ENCODE measurements around the gene GJA5. TPM values are rescaled to one million over a fixed set of nuclear protein-coding genes. Genes with fewer than 3 reads are reported as not detected.

Gene GJA5
- not detected for total RNA-seq

DNA sequence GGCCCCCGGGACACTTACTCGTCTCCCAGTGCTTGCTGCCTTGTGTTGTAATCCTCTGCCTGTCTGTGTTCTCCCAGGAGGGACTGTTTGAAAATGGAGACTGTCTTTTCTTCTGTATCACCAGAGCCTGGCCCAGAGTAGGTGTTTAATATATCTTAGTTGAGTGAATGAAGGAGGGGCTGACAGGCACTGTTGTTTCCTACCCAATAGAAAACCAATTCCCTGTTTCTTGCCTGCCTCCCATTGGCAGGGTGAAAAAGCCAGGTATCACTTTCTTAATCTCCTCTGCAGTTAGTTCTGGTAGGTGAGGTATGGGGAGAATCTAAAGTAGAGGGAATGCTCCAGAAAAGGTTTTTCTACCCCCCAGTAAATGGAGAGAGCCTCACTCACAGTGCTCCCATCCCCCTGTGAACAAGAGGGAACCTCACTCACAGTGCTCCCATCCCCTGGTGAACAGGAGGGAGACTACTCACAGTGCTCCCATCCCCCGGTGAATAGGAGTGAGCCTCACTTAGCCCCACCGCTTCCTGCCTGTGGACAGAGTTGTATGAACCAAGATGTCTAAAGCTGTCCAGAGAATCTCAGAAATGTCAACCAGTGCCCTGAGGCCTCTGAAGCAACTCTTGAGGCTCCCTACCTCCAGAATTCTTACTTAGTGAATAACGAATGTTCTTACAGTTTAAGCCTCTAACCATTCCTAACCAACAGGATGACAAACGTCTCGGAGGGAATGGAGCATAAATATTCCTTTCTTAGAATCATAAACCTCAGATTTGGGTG, at the start of gene GJA5:
TSS of gene GJA5 (minus strand) at position 122 of the 780 bp plus-strand sequence. CDS start 1,364 bp downstream, outside the sequence.
- H3K36me3 Mint-ChIP-seq (ENCODE audit: low read depth), result no peaks in the 10 kb centered on the region
- H3K4me1 Mint-ChIP-seq, result peaks cover 25% of the 10 kb centered on the region
- no peak for DNase-seq
- no peak within 1 kb of the TSS for H3K4me3 Mint-ChIP-seq
- CTCF ChIA-PET, result interaction anchor here (0.7 kb wide), 1 partner anchor 15 kb away, joined by 3 read pairs; no protein-coding TSS in a partner anchor
- no peak for ATAC-seq
- no peaks in the 10 kb centered on the region for H3K9me3 Mint-ChIP-seq (ENCODE audit: low read depth)
- H3K27me3 Mint-ChIP-seq, result no peaks in the 10 kb centered on the region
- intact Hi-C loops (cut with DNase I, micrococcal nuclease), result no loop called here
- POLR2A ChIA-PET, result no interaction called here
- H3K27ac Mint-ChIP-seq, result no peak within 1 kb of the TSS

DNA sequence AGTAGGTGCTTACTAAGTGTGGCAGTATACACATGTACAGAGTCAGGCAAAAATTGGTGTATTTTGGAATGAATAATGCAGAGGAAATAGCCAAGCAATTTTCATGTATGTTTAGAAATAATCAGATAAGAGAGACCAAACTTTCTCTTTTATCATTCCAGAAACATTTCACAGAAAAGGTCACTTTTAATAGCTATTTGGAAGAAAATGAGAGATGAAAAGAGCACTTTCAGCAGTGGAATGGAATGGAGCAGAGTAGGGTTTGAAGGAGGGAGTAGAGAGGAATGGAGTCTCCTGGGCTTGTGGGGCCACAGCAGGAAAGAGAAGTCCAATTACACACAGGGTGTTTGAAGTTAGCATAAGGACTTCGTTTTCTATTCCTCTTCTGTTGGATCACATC, 48.8 kb upstream of the GJA5 start:
- peaks cover 5% of the 10 kb centered on the region for H3K4me1 Mint-ChIP-seq
- H3K27ac Mint-ChIP-seq, result no peak overlapping the region
- peaks cover 5% of the 10 kb centered on the region for H3K27me3 Mint-ChIP-seq
- intact Hi-C loops (cut with DNase I, micrococcal nuclease), result no loop called here
- CTCF ChIA-PET, result no interaction called here
- no peak overlapping the region for H3K4me3 Mint-ChIP-seq
- no peaks in the 10 kb centered on the region for H3K9me3 Mint-ChIP-seq (ENCODE audit: low read depth)
- ATAC-seq (no peak), DNase-seq (no peak)
- no peaks in the 10 kb centered on the region for H3K36me3 Mint-ChIP-seq (ENCODE audit: low read depth)
- POLR2A ChIA-PET, result interaction anchor here (0.7 kb wide), 1 partner anchor 27 kb away, joined by 4 read pairs; no protein-coding TSS in a partner anchor

DNA sequence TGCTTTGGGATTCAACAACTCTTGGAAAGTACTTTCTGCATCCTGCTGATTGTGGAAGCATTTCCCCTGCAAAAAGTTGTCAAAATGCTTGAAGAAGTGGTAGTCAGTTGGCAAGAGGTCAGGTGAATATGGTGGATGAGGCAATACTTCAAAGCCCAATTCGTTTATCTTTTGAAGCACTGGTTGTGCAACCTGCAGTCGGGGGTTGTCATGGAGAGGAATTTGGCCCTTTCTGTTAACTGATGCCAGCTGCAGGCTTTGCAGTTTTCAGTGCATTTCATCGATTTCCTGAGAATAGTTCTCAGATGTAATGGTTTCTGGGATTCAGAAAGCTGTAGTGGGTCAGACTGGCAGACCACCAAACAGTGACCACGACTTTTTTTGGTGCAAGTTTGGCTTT, 47.6 kb upstream of the GJA5 start:
- H3K4me3 Mint-ChIP-seq, result no peak overlapping the region

DNA sequence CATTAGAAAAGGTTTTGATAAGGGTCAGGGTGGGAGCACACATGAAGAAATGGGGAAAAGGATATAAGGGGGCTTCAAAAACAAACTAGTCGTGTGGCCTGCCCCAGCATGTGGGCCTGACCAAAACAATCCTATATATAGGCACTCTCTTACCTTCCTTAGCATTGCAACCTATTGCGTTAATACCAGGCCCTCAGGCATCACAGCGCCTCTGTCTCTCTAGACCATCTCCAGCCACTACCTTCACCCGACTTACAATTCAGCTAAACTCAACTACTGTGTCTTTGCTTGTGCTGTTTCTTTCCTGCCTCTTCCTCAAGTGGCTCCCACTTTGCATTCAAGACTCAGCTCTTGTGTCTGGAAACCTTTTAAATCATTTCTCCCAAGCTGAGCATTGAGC, 47.0 kb upstream of the GJA5 start:
- no peaks in the 10 kb centered on the region for H3K36me3 Mint-ChIP-seq (ENCODE audit: low read depth)
- DNase-seq (no peak), ATAC-seq (no peak)
- POLR2A ChIA-PET, result no interaction called here
- H3K4me1 Mint-ChIP-seq, result no peaks in the 10 kb centered on the region
- H3K4me3 Mint-ChIP-seq, result no peak overlapping the region
- H3K27me3 Mint-ChIP-seq, result peaks cover 5% of the 10 kb centered on the region
- intact Hi-C loops (cut with DNase I, micrococcal nuclease), result no loop called here
- CTCF ChIA-PET, result interaction anchor here (0.6 kb wide), 1 partner anchor 56 kb away, joined by 3 read pairs; no protein-coding TSS in a partner anchor
- H3K27ac Mint-ChIP-seq, result no peak overlapping the region
- no peaks in the 10 kb centered on the region for H3K9me3 Mint-ChIP-seq (ENCODE audit: low read depth)

More for the DNA sequence above, 47.6 kb upstream of the GJA5 start:
- no peak for DNase-seq
- ChIA-PET POLR2A (no interaction called here), CTCF (no interaction called here)
- H3K27me3 Mint-ChIP-seq, result peaks cover 5% of the 10 kb centered on the region
- peaks cover 2% of the 10 kb centered on the region for H3K4me1 Mint-ChIP-seq
- no peak for ATAC-seq
- no peaks in the 10 kb centered on the region for H3K9me3 Mint-ChIP-seq (ENCODE audit: low read depth)
- intact Hi-C loops (cut with DNase I, micrococcal nuclease), result no loop called here
- H3K27ac Mint-ChIP-seq, result no peak overlapping the region
- H3K36me3 Mint-ChIP-seq (ENCODE audit: low read depth), result no peaks in the 10 kb centered on the region

DNA sequence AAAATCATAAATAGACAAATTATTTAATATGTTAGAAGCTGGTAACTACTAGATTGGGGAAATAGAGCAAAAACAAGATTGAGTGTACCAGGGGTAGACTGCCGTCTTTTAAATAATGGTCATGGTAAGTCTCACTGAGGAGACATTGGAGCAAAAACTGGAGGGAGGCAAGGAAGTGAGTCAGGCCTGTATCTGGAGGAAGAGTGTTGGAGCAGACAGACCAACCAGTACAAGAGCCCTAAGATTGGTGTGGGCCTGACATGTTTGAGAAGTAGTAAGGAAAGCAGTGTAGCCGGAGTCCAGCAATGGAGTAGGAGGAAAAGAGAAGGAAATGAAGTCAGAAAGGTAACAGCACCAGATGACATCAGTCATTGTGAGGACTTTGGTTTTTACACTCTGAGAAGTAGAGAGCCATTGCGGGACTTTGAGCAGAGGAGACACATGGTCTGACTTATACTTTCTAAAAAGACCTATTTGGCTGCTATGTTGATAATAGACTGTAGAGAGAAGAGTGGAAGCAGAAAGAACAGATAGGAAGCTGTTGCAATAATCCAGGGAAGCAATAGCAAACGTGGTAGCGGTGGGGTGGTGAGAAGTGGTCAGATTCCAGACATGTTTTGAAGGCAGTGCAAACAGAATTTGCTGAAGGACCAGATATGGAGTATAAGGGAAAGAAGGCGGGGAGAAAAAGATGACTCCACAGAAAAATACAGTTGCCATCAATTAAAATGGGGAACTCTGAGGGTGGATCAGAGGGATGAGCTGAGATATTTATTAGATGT, 44.7 kb upstream of the GJA5 start:
- H3K4me1 Mint-ChIP-seq, result no peaks in the 10 kb centered on the region
- no peak for ATAC-seq
- H3K27ac Mint-ChIP-seq, result no peak overlapping the region
- no peaks in the 10 kb centered on the region for H3K9me3 Mint-ChIP-seq (ENCODE audit: low read depth)
- H3K4me3 Mint-ChIP-seq, result no peak overlapping the region
- DNase-seq, result no peak
- POLR2A ChIA-PET, result interaction anchor here (0.6 kb wide), 1 partner anchor 496 kb away, joined by 3 read pairs; no protein-coding TSS in a partner anchor
- no peaks in the 10 kb centered on the region for H3K36me3 Mint-ChIP-seq (ENCODE audit: low read depth)
- intact Hi-C loops (cut with DNase I, micrococcal nuclease), result loop anchor here in 1 of 2 experiments (2.0 kb wide), 1 partner anchor 20 kb away; no protein-coding TSS in a partner anchor
- H3K27me3 Mint-ChIP-seq, result peaks cover 5% of the 10 kb centered on the region
- CTCF ChIA-PET, result no interaction called here

DNA sequence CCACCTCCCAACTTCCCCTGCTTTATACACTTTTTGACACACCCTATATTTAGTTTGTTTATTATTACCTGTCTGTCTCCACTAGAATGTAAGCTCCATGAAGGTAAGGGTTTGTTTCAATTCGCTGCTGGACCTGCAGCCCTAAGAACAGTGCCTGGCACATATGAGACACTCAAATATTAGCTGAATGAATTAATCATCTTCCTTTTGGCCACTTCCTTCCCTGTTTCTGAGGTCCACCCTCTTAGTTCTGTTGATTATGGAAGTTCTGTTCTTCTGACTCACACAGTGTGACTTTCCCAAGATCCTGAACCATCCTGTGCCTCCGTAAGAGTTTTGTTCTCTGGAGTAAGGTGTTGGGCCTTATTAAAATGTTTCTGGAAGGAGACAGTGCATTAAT, 40.4 kb upstream of the GJA5 start:
- Mint-ChIP-seq H3K27me3 (peaks cover 5% of the 10 kb centered on the region), H3K36me3 (ENCODE audit: low read depth) (no peaks in the 10 kb centered on the region), H3K4me3 (no peak overlapping the region), H3K4me1 (no peaks in the 10 kb centered on the region), H3K9me3 (ENCODE audit: low read depth) (no peaks in the 10 kb centered on the region), H3K27ac (no peak overlapping the region)
- CTCF ChIA-PET, result interaction anchor here (0.5 to 1.1 kb wide), 4 partner anchors 10 to 92 kb away, joined by 3 to 4 read pairs (median 4); no protein-coding TSS in a partner anchor
- DNase-seq (no peak), ATAC-seq (no peak)
- POLR2A ChIA-PET, result no interaction called here
- intact Hi-C loops (cut with DNase I, micrococcal nuclease), result no loop called here

DNA sequence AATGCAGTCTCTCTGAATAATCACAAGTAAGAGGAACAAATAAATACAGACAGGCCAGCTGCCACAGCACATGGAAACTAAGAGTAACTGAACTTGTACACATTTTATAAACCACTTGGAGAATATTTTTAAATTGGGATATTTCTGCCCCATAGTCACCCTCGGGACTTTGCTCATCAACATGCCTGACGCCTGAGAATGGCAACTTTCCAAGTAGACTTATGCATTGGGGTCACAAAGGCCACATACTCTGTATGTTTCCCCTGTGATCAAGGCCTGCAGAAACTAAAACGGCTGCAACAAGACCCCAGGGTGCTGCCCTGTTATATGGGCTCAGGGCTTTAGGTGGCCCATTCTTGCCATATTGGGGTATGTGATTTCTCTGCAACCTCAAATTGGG, 38.3 kb upstream of the GJA5 start:
- no peaks in the 10 kb centered on the region for H3K9me3 Mint-ChIP-seq (ENCODE audit: low read depth)
- intact Hi-C loops (cut with DNase I, micrococcal nuclease), result no loop called here
- no peak for DNase-seq
- H3K4me3 Mint-ChIP-seq, result no peak overlapping the region
- H3K27me3 Mint-ChIP-seq, result no peaks in the 10 kb centered on the region
- H3K4me1 Mint-ChIP-seq, result no peaks in the 10 kb centered on the region
- no peak for ATAC-seq
- POLR2A ChIA-PET, result no interaction called here
- no peaks in the 10 kb centered on the region for H3K36me3 Mint-ChIP-seq (ENCODE audit: low read depth)
- CTCF ChIA-PET, result interaction anchor here (1.3 kb wide), 1 partner anchor 94 kb away, joined by 3 read pairs; no protein-coding TSS in a partner anchor
- H3K27ac Mint-ChIP-seq, result no peak overlapping the region

DNA sequence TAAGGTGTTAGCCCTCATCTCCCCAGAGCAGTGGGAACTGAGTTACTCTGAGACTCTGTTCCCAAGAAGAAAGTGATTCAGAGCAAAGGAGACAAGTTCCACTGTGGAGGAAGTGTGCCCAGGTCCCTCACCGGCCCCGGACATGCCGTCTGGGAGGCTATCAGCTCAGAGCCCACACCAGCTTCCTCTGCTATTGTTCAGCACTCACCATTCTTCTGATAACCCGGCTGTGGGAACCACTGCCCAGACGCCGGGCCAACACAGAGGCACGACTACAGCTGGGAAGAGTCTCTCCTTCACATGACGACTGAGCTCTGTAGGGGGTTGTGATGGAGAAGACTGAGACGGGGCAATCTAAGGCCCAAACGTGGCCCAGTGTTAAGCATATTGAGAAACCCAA, 34.2 kb upstream of the GJA5 start:
- DNase-seq, result no peak
- H3K27me3 Mint-ChIP-seq, result no peaks in the 10 kb centered on the region
- no peaks in the 10 kb centered on the region for H3K36me3 Mint-ChIP-seq (ENCODE audit: low read depth)
- no peaks in the 10 kb centered on the region for H3K9me3 Mint-ChIP-seq (ENCODE audit: low read depth)
- CTCF ChIA-PET, result interaction anchor here (1.4 kb wide), 1 partner anchor 93 kb away, joined by 3 read pairs; no protein-coding TSS in a partner anchor
- no peaks in the 10 kb centered on the region for H3K4me1 Mint-ChIP-seq
- no peak overlapping the region for H3K27ac Mint-ChIP-seq
- H3K4me3 Mint-ChIP-seq, result no peak overlapping the region
- intact Hi-C loops (cut with DNase I, micrococcal nuclease), result no loop called here
- POLR2A ChIA-PET, result interaction anchor here (0.6 kb wide), 1 partner anchor 46 kb away, joined by 3 read pairs; no protein-coding TSS in a partner anchor
- ATAC-seq, result no peak

DNA sequence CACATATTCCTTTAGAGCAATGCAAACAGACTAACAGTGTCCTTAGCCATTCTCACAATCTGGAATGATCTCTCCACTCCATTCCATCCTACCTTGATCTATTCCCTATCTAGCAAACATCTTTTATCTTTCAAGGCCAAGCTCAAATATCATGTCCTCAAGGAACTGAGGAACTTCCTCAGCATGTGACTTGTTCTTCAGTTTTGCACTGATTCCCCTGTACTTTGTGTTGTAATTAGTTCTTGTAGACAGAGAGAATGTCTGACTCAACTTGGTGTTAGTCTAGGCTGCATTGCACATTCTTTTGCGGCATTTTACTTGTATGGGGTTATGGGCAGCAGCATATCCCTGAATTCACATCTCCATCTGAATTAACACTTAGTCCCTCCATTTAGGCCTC, 31.5 kb upstream of the GJA5 start:
- POLR2A ChIA-PET, result no interaction called here
- intact Hi-C loops (cut with DNase I, micrococcal nuclease), result no loop called here
- Mint-ChIP-seq H3K27me3 (no peaks in the 10 kb centered on the region), H3K4me3 (no peak overlapping the region), H3K36me3 (ENCODE audit: low read depth) (no peaks in the 10 kb centered on the region), H3K4me1 (no peaks in the 10 kb centered on the region), H3K9me3 (ENCODE audit: low read depth) (no peaks in the 10 kb centered on the region), H3K27ac (no peak overlapping the region)
- CTCF ChIA-PET, result no interaction called here
- ATAC-seq (no peak), DNase-seq (no peak)

DNA sequence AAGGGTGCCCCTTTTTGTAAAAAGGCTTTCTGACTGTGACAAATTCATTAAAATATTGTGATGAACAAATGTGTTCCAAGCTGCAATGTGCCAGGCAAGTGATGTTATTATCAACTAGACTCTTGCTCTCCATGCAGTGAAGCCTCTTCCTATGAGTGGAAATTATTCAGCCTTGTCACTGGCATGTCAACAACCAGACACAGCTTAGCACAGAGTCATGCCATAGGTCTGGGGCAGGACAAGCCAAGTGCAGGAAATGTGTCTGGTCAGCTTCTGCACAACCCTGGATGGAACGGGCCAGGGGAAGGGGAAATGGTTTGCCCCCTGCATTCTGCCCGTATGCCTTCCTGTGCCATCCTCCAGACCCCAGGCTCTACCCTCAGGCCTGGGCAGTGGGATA, 27.4 kb upstream of the GJA5 start:
- intact Hi-C loops (cut with DNase I, micrococcal nuclease), result loop anchor here in 1 of 2 experiments (5.0 kb wide), 1 partner anchor 40 kb away; no protein-coding TSS in a partner anchor
- ATAC-seq, result no peak
- ChIA-PET POLR2A (no interaction called here), CTCF (interaction anchor here (0.6 kb wide), 1 partner anchor 85 kb away, joined by 3 read pairs; no protein-coding TSS in a partner anchor)
- Mint-ChIP-seq H3K27me3 (peaks cover 5% of the 10 kb centered on the region), H3K9me3 (ENCODE audit: low read depth) (no peaks in the 10 kb centered on the region), H3K36me3 (ENCODE audit: low read depth) (no peaks in the 10 kb centered on the region), H3K4me3 (no peak overlapping the region), H3K4me1 (no peaks in the 10 kb centered on the region), H3K27ac (no peak overlapping the region)
- DNase-seq, result no peak

DNA sequence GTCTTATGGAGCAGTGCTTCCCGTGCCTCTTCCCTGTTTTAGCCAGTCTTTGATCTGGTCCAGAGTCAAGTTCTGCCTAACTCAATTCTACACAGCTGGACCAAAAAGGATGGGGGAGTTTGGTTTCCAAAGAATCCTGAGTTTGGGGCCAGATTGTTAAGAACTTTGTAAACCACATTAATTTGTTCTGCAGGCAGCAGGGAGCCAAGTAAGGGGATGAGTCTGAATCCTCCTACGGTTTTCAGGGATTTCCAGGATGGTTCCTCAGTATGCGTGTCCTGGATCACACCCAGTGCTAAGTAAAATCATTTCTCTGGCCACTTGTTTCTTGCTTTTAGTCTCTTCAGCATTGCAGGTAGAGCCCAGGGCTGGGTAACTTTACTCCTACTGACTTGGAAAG, 26.1 kb upstream of the GJA5 start:
- no peaks in the 10 kb centered on the region for H3K9me3 Mint-ChIP-seq (ENCODE audit: low read depth)
- DNase-seq (no peak), ATAC-seq (no peak)
- no peak overlapping the region for H3K27ac Mint-ChIP-seq
- peaks cover 7% of the 10 kb centered on the region for H3K27me3 Mint-ChIP-seq
- no peaks in the 10 kb centered on the region for H3K4me1 Mint-ChIP-seq
- intact Hi-C loops (cut with DNase I, micrococcal nuclease), result loop anchor here in 1 of 2 experiments (5.0 kb wide), 1 partner anchor 39 kb away; no protein-coding TSS in a partner anchor
- ChIA-PET CTCF (no interaction called here), POLR2A (no interaction called here)
- H3K36me3 Mint-ChIP-seq (ENCODE audit: low read depth), result no peaks in the 10 kb centered on the region
- H3K4me3 Mint-ChIP-seq, result no peak overlapping the region

Data from activated CD4-positive, alpha-beta T cell treated with anti-CD3 and anti-CD28 coated beads for 36 hours (primary cell).